Cardiac septum (tissue), 1 donor: ENCODE results near the gene SP2. TPM values are rescaled to one million over a fixed set of nuclear protein-coding genes. Genes with fewer than 3 reads are reported as not detected.

ENCODE experiments used
- DNase-seq: peaks from one replicate; pipeline ENCODE4 v3.0.0-alpha.2; 2020; ENCODE audit warnings: low spot score
- intact Hi-C: fragments of 100-400 bp; cut with DNase I; formaldehyde crosslinking; loops from one replicate; pipeline ENCODE4 v1.14.0; 2022
- total RNA-seq: library from RNA; stranded (reverse); fragmentation: NEBNext Ultra II Directional; extraction: Animal tissue kit (Norgen Biotek cat#: 25700); gene quantifications from one replicate; pipeline ENCODE4 v1.2.1, GENCODE V29; 2021
- donor health status: DM: no; HTN: no; CAD: no.

Gene SP2
- total RNA-seq, 1 donor from 2014 or later = 16.3 TPM

GRCh38 chr17:47867813-47868533, 28.1 kb upstream of the SP2 start:
- intact Hi-C loops = no loop called here
- DNase-seq = no peak

DNA sequence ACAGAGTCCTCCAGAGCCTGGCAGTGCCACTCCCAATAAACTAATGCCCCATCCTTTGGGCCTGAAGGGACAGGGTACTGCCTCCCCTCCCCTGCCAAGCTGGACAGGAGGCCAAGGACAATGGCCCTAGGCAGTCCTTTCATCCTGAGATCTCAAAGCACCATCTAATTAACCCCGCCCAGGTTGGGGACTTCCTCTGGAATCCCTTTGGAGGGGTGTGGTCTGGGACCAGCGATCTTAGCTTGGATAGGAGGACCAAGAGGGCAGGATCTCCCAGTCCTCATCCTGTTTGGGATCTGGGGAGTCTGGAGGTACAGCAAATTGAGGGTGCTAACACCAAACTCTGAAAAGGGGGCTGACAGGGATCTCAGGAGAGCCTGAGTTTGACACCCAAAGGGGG, 26.9 kb upstream of the SP2 start:
- intact Hi-C loops = no loop called here

GRCh38 chr17:47870056-47870455, 26.0 kb upstream of the SP2 start:
- intact Hi-C loops = no loop called here
- no peak for DNase-seq

More for the DNA sequence above, 26.9 kb upstream of the SP2 start:
- no peak for DNase-seq

DNA sequence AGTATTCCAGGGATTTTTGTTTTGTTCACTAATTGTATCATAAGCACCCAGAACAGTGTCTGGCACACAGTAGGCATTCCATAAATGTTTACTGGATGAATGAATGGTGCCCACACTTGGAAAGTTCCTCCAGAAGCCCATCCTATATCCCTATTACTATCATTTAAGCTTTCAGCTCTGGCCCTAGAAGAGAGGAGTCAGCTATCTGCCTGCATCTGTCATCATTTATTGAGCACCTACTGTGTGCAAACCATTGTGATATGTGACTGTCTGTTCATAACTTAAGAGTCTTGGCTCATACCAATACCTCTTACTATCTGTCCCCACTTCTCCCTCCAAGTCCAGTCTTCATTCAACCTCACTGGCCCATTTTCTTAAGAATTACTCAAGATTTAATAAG, 25.0 kb upstream of the SP2 start:
- DNase-seq = no peak
- intact Hi-C loops = no loop called here

DNA sequence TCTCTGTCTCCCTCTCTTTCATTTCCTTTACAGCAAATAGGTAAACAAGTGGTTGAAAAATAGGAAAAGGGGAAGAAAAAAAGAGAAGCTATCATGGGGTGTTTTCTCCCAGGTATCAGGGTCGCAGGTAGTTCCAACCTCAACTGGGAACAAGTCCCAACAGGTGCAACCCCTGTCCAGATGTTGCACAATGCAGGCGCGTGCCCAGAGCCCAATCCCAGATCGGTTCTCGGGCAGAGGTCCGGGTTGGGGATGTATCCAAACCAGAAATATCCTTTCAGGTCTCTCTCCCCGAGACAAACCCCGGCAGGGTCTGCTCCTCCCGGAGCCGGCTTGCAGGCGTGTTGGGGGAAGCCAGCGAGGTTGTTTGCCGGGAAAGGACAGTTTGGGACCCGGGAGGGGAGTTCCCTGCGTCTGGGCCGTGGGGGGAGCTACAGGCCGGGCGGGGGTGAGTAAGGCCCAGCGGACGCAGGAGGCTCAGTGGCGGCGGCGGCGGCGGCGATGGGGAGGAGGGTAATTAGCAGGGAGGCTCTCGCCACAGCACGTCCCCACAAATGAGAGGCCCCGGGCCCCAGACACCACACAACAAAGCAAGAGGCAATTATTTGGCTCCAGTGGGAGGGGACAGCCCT, 23.9 kb upstream of the SP2 start:
- DNase-seq = no peak

DNA sequence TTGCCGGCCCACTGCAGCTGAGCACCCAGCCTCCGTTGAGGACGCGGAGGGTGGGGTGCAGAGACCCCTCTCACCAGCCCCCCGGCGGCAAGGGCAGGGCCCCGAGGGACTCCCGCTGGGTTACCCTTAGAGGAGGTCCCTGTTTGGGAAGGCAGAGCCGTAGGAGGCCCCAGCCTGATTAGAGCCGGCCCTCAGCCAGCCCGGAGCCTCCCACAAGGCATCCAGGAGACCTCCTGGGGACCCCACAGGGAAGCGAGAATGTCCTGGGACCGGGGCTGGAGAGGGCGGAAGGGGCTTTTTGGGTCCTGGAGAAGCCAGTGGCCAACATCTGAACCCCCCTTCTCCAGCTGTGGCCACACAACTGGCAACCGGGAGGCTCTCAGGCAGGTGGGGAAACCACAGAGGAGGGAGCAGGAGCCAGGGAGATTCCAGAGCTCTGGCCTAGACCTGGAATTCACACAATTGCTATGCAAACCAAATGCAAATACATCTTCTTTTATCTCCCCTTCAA, 23.3 kb upstream of the SP2 start:
- intact Hi-C loops = no loop called here

More for the DNA sequence above, 23.9 kb upstream of the SP2 start:
- intact Hi-C loops = no loop called here

DNA sequence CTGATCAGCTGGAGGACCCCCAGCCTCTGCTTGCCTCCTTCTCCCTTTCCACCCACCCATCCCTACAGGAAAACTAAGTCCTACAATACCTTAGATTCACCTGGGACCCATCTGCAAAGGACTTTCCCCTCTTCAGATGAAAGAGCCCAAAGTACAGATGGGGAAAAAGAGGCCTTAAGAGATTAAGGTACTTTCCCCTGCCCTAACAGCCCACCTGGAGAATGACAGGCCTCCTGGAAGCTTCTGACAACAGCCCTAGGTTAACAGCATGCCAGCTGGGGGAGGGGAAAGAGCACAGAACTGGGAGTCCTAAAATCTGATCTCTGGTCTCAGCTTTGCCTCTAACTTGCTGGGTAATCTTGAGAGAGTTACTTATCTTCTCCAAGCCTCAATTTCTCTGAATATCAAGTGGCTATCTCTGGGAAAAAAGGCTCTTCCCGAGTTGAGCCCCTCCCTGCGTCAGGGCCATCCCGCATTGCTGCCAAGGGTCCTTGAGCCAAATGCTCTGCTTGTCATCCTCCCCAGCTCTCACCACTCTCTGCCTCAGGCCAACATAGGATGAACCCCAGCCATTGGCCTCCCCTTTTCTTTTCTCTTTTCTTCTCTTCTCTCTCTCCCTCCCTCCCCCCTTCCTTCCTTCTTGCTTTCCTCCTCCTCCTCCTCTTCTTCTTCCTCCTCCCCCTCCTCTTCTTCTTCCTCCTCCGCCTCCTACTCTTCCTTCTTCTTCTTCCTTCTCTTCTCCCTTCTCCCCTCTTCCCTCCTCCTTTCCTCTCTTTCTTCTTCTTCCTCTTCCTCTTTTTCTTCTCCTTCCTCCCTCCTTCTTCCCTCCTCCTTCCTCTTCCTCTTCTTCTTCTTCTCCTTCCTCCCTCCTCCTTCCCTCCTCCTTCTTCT, 22.6 kb upstream of the SP2 start:
- no peak for DNase-seq
- intact Hi-C loops = no loop called here

More for the DNA sequence above, 23.3 kb upstream of the SP2 start:
- no peak for DNase-seq

GRCh38 chr17:47875011-47875985, 20.7 kb upstream of the SP2 start:
- DNase-seq = no peak

DNA sequence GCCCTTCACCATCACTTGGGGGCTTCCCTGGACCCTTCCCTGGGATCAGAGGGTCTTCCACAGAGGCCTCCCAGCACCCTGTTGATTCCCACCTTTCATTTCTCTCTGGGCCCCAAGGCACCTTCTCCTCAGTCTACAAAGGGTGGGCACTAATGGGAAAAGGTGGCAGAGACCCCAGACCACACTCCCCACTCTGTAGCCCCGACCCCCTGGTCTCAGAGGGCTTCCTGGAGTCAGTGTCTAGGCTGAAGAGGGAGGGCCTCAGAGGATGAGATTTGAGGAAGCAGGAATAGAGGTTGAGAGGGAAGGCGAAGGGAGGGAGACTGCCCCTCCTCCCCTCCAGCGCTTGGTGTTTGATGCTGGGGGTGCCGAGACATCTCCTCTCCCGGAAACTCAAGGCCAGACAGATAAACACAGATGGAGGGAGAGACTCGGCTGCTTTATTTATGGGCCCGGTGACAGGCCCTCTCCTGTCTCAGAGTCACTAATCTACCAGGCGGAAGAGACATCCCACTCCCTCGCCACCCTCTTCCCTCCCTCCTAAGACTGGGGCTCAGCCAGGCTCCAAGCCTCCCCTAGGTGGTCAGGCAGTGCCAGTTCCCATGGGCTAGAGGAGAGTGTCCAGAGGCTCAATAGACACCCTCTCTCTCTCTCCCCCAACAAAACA, 18.5 kb upstream of the SP2 start:
- intact Hi-C loops = no loop called here
- no peak for DNase-seq

More at GRCh38 chr17:47875011-47875985, 20.7 kb upstream of the SP2 start:
- intact Hi-C loops = no loop called here

DNA sequence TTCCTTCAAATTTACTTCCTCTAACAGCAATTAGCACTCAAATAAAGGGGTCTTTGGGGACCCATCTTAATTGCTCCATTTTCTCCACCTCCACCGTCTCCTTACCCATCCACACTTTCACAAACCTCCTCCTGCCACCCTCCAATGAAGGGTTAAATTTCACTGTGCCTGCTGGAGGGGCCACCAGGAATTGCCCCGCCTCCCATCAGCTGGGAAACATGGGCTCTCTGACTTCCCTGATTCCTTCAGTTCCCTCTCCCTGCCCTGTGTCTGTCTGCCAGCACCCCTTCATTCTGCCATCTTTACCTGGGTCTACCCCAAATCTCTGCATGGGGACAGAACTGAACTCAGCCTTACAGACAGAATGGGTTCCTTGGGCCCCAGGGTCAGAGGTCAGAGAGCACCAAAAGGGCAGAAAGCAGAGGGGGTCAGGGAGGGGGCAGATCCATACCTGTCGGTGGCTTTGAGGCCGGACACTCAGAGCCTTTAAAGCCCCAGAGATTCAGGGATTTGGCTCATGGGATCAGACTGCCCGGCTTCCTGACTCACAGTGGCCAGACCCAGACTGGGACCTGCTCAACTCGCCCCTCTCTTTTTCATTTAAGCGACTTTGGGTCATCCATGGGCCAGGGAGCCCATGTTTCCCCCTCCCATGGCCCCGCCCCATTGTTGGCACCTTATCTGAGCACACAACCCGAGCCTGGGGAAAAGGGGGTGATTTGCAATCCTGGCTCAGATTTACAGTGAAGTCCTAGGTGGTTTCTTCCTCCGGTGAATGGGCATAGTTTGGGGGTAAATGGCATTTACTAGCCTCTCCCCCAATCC, 17.6 kb upstream of the SP2 start:
- DNase-seq = no peak
- intact Hi-C loops = no loop called here

GRCh38 chr17:47879028-47879585, 16.9 kb upstream of the SP2 start:
- intact Hi-C loops = no loop called here

DNA sequence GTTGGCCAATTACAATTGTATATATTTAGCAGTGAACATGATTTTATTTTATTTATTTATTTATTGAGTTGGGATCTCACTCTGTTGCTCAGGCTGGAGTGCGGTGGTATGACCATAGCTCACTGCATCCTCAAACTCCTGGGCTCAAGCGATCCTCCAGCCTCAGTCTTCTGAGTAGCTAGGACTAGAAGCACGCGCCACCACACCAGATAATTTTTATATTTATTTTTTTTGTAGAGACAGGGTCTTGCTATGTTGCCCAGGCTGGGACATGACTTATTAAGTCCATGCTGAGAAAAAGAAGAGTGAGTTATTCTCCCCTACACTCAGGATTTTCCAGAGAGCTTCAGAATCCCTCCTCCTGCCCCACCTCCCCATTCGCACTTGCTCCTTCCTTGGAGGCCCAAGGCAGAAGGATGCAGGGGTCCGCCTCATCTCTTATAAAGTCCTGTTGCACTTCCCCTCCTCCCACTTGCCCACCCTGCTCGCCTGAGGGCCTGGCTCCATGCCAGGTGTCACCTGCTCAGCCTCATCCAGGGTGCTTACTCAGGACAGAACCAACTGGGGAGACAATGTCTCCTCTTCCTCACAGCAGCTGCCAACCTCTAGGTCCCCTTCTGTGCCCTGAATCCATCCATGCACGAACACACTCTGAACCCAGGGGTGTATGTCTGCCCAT, 16.1 kb upstream of the SP2 start:
- intact Hi-C loops = no loop called here
- no peak for DNase-seq

More at GRCh38 chr17:47879028-47879585, 16.9 kb upstream of the SP2 start:
- DNase-seq = no peak

- intact Hi-C loops = no loop called here
- DNase-seq = no peak
Observed at GRCh38 chr17:47882247-47882646, 13.8 kb upstream of the SP2 start.

DNA sequence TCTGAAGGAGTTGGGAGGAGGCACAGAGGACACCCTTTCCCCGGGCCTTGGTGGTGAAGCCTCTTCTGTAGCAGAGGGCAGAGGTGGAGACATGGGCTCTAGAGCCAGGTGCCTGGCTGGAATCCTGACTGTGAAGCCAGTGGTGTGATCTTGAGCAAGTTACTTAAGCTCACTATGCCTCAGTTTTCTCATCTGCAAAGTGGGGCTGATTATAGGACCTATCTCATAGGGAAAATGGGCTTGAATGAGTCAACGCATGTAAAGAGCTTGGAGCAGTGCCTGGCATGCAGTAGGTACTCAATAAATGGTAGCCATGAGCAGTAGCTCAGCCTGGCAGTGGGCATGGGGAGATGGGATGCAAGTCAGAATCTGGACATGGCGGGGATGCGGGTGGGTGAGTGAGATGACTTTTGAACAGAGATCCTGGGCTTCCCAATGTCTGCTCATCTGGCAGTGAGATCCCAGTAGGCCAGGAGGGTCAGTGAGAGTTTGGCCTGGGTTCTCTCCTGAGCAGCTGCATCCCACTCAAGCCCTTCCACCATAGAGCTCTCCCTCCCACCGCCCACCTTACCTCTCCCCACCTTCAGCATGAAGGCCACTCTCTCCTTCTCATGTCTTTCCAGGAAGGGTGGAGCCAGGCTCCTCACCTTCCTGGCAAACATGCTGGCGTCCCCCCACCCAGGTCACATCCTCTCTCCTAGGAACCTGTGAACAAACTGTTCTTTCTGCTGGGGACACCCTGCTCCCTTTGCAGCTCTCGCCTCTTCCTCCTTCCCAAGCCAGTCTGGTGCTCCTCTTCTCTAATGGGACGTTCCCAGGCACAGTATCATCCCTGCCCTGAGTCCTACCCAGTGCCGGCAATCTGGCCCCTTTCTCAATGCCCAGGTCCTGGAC, 13.1 kb upstream of the SP2 start:
- DNase-seq = no peak
- intact Hi-C loops = no loop called here

- intact Hi-C loops = no loop called here
- no peak for DNase-seq
Observed at GRCh38 chr17:47883589-47884426, 12.2 kb upstream of the SP2 start.
